Thymus (tissue), 11 donors: Measurements from ENCODE around the gene SEPTIN1. TPM values are rescaled to one million over a fixed set of nuclear protein-coding genes. Genes with fewer than 3 reads are reported as not detected.
"Not testable (repeated sequence)": the region's sequence is repeated elsewhere in the genome, so short reads cannot be mapped to it uniquely, and the experiment has no call there.

Experiments
- DNase-seq, 9 donors: peaks; one replicate each; pipeline ENCODE4 v3.0.0-alpha.2; 2013; ENCODE audit warnings: low spot score in 9 of 9, low read depth in 6 of 9, missing footprints in 1 of 9
- H3K27ac ChIP-seq, 2 donors: one replicate each; pipeline ENCODE4 v1.5.1; 2013; ENCODE audit warnings: control low read depth in 1 of 2, low read depth in 1 of 2, low read length in 1 of 2, mild to moderate bottlenecking in 1 of 2, moderate library complexity in 1 of 2
- H3K27me3 ChIP-seq, 2 donors: one replicate each; pipeline ENCODE4 v1.5.1; 2013; ENCODE audit warnings: low read length in 1 of 2; ENCODE audit not compliant: control insufficient read depth in 2 of 2, insufficient read depth in 1 of 2
- H3K36me3 ChIP-seq, 2 donors: one replicate each; pipeline ENCODE4 v1.5.1; 2013; ENCODE audit warnings: low read length in 1 of 2, mild to moderate bottlenecking in 1 of 2, moderate library complexity in 1 of 2; ENCODE audit not compliant: control insufficient read depth in 2 of 2, insufficient read depth in 2 of 2
- H3K4me1 ChIP-seq, 2 donors: one replicate each; pipeline ENCODE4 v1.5.1; 2013; ENCODE audit warnings: low read length in 2 of 2; ENCODE audit not compliant: control insufficient read depth in 2 of 2, insufficient read depth in 2 of 2
- H3K4me3 ChIP-seq, 2 donors: one replicate each; pipeline ENCODE4 v1.5.1; 2013; ENCODE audit warnings: low read length in 2 of 2, control low read depth in 1 of 2, mild to moderate bottlenecking in 1 of 2
- H3K9me3 ChIP-seq, 2 donors: one replicate each; pipeline ENCODE4 v1.5.1; 2013; ENCODE audit warnings: low read length in 1 of 2, mild to moderate bottlenecking in 1 of 2; ENCODE audit not compliant: control insufficient read depth in 2 of 2, insufficient read depth in 1 of 2
- WGBS: extraction: QIAGEN DNeasy Blood & Tissue Kit; methylation state at CpG from one replicate; pipeline ENCODE4 v1.1.7; 2013; 5-methylcytosine and 5-hydroxymethylcytosine counted together
- polyA plus RNA-seq: library from polyadenylated mRNA; stranded (reverse); fragments of 200-250 nt; gene quantifications from one replicate; pipeline ENCODE4 v1.2.3, GENCODE V29; 2013
- total RNA-seq: library from RNA; stranded (reverse); fragments of 120-200 nt; gene quantifications from one replicate; pipeline ENCODE4 v1.2.4, GENCODE V29; 2013
- donor health status: healthy.

Gene SEPTIN1
- total and polyA plus RNA-seq, 2 donors, result 173 to 337 TPM

DNA sequence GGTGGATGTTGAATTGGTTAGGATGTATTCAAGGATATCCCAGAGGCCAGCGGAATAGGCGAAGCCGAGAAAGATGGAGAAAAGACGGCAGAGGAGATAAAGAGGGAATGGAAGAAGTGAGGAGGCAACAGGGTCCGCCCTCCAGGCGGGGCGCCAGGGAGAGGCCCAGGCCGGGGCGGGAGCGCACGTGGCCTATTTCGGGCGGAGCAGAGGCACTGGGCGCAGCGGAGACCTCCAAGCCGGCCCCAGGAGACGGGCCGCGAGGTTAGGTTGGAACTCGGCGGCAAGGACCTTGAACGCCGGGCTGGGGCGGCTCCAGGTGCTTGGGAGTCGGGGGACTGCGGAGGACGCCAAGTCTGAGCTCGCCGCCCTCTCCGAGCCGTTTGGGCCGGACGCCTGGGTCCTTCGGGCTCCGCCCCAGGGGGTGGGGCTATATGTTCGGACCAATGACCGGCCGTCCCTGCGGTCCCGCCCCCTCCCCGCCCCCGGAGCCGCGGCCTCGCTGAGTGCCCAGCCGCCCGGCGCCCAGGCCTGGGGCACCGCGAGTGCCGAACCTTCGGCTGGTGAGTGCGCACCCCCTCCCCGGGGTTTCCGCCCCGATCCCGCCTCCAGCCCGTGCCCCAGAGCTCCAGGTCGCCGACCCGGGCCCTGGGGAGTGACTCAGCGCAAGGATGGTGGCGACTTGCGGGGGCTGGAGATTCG is 24.9 kb upstream of the SEPTIN1 start, which contains the start of gene ZNF771:
Gene ZNF771 (plus strand): TSS at position 505 of the 702 bp plus-strand sequence. CDS start 448 bp downstream, outside the sequence.
- Histone ChIP-seq H3K36me3 (peaks cover 3 to 13% of the 10 kb centered on the region in 2 donors), H3K27ac (peak within 1 kb of the TSS; percentile 53 to 87), H3K9me3 (no peaks in the 10 kb centered on the region), H3K4me1 (peaks cover 9 to 25% of the 10 kb centered on the region in 2 donors), H3K27me3 (no peaks in the 10 kb centered on the region), H3K4me3 (peak within 1 kb of the TSS; percentile 61 to 76)
- WGBS, result under 1% methylated on average over 65 of the region's 65 CpGs
- DNase-seq, result peak in 6 of 9 donors; percentile 64 to 87 (median 71)

- Histone ChIP-seq H3K4me3 (peak overlapping the region; percentile 61 to 76), H3K27me3 (no peaks in the 10 kb centered on the region), H3K36me3 (peaks cover under 1 to 8% of the 10 kb centered on the region in 2 donors), H3K4me1 (peaks cover 9 to 25% of the 10 kb centered on the region in 2 donors), H3K9me3 (no peaks in the 10 kb centered on the region), H3K27ac (peak overlapping the region; percentile 53 to 87)
- WGBS, result 21% methylated on average over 14 of the region's 14 CpGs
- no peak for DNase-seq
Observed at GRCh38 chr16:30406795-30407101, 24.4 kb upstream of the SEPTIN1 start.

DNA sequence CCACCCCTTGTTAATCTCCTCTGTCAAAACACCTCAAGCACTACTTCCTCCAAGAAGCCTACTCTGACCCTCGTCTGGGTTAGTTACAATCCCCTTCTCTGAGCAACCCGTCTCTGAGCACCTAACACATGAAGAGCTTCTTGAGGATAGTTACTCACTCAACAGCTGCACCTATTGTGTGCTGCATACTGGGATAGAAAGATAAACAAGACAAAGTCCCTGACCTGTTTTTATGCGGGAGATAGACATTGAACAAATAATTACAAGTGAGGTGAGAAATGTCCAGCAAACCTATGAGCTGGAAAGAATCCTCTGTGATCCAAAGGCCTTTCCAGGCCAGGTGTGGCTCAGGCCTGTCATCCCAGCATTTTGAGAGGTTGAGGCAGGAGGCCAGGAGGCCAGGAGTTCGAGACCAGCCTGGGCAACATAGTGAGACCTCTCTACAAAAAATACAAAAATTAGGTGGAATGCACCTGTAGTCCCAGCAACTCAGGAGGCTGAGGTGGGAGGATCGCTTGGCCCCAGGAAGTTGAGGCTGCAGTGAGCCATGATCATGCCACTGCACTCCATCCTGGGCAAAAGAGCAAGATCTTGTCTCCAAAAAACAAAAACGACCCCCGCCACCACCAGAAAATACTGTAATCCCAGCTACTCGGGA is 19.5 kb upstream of the SEPTIN1 start:
- H3K4me3 ChIP-seq, result no peak overlapping the region
- peaks cover 0 to 4% of the 10 kb centered on the region in 2 donors for H3K9me3 ChIP-seq
- H3K27me3 ChIP-seq, result peaks cover 0 to 17% of the 10 kb centered on the region in 2 donors
- H3K36me3 ChIP-seq, result peaks cover 16 to 18% of the 10 kb centered on the region in 2 donors
- H3K27ac ChIP-seq, result no peak overlapping the region
- 92% methylated on average over 8 of the region's 8 CpGs for WGBS
- no peak for DNase-seq
- peaks cover 18 to 34% of the 10 kb centered on the region in 2 donors for H3K4me1 ChIP-seq

GRCh38 chr16:30399435-30400186 is 17.2 kb upstream of the SEPTIN1 start:
- no peak for DNase-seq
- Histone ChIP-seq H3K4me1 (peaks cover 20 to 43% of the 10 kb centered on the region in 2 donors), H3K27ac (peak overlapping the region; percentile 77 to 83), H3K9me3 (peaks cover 0 to 4% of the 10 kb centered on the region in 2 donors), H3K4me3 (peak overlapping the region; percentile 53 to 60), H3K36me3 (peaks cover 16 to 18% of the 10 kb centered on the region in 2 donors), H3K27me3 (peaks cover 0 to 17% of the 10 kb centered on the region in 2 donors)
- WGBS, result 22% methylated on average over 12 of the region's 12 CpGs

DNA sequence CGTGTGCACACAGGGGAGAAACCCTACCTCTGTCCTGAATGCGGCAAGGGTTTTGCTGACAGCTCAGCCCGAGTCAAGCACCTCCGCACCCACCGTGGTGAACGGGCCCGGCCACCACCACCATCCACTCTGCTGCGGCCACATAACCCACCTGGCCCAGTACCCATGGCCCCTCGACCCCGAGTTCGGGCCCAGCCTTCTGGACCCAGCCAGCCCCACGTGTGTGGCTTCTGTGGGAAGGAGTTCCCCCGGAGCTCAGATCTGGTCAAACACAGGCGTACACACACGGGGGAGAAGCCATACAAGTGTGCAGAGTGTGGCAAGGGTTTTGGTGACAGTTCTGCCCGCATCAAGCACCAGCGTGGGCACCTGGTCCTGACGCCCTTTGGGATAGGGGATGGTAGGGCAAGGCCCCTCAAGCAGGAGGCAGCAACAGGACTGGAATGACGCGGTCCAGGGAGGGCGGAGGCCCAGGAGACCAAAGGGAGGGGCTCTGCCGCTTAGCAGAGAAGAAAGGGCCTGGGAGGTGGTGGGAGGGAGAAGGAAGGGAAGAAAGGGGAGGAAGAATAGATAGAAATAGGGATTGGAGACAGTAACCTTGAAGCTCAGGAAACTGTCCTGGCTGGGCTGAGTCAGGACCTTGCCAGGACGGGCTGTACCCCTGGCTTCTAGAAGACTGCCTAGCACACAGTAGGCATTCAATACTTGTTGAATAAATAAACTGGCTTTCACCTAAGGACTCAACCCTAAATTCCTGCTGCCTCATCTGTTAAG is 16.5 kb upstream of the SEPTIN1 start:
- peaks cover 0 to 4% of the 10 kb centered on the region in 2 donors for H3K9me3 ChIP-seq

DNA sequence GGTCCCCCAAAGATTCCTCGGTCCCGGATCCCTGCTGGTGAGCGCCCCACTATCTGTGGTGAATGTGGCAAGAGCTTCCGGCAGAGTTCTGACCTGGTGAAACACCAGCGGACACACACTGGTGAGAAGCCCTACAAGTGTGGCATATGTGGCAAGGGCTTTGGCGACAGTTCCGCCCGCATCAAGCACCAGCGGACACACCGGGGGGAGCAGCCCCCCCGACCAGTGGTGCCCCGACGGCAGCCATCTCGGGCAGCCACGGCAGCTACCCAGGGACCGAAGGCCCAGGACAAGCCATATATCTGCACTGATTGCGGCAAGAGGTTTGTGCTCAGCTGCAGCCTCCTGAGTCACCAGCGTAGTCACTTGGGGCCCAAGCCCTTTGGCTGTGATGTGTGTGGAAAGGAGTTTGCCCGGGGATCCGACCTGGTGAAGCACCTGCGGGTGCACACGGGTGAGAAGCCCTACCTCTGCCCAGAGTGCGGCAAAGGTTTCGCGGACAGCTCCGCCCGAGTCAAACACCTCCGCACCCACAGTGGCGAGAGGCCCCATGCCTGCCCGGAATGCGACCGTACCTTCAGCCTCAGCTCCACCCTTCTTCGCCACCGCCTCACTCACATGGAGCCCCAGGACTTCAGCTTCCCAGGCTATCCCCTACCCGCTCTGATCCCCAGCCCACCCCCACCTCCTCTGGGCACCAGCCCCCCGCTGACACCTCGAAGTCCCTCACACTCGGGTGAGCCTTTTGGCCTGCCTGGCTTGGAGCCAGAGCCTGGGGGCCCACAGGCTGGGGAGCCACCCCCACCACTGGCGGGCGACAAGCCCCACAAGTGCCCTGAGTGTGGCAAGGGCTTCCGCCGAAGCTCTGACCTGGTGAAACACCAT is 15.7 kb upstream of the SEPTIN1 start:
- no peak overlapping the region for H3K4me3 ChIP-seq
- H3K27me3 ChIP-seq, result peaks cover 0 to 17% of the 10 kb centered on the region in 2 donors
- H3K4me1 ChIP-seq, result peaks cover 25 to 54% of the 10 kb centered on the region in 2 donors
- no peak for DNase-seq
- WGBS, result 98% methylated on average over 42 of the region's 42 CpGs
- peaks cover 16 to 18% of the 10 kb centered on the region in 2 donors for H3K36me3 ChIP-seq
- no peak overlapping the region for H3K27ac ChIP-seq
- peaks cover 0 to 4% of the 10 kb centered on the region in 2 donors for H3K9me3 ChIP-seq

More for the DNA sequence above, 16.5 kb upstream of the SEPTIN1 start:
- Histone ChIP-seq H3K27me3 (peaks cover 0 to 17% of the 10 kb centered on the region in 2 donors), H3K4me1 (peaks cover 25 to 51% of the 10 kb centered on the region in 2 donors), H3K4me3 (no peak overlapping the region), H3K36me3 (peaks cover 16 to 18% of the 10 kb centered on the region in 2 donors), H3K27ac (no peak overlapping the region)
- no peak for DNase-seq
- 92% methylated on average over 23 of the region's 23 CpGs for WGBS

- no peak for DNase-seq
- 47% methylated on average over 4 of the region's 4 CpGs for WGBS
- H3K4me3 ChIP-seq, result no peak overlapping the region
- H3K27me3 ChIP-seq, result peaks cover 0 to 17% of the 10 kb centered on the region in 2 donors
- H3K27ac ChIP-seq, result no peak overlapping the region
- peaks cover 0 to 4% of the 10 kb centered on the region in 2 donors for H3K9me3 ChIP-seq
- H3K4me1 ChIP-seq, result peaks cover 25 to 54% of the 10 kb centered on the region in 2 donors
- peaks cover 16 to 18% of the 10 kb centered on the region in 2 donors for H3K36me3 ChIP-seq
Observed at GRCh38 chr16:30397056-30397455, 14.7 kb upstream of the SEPTIN1 start.

DNA sequence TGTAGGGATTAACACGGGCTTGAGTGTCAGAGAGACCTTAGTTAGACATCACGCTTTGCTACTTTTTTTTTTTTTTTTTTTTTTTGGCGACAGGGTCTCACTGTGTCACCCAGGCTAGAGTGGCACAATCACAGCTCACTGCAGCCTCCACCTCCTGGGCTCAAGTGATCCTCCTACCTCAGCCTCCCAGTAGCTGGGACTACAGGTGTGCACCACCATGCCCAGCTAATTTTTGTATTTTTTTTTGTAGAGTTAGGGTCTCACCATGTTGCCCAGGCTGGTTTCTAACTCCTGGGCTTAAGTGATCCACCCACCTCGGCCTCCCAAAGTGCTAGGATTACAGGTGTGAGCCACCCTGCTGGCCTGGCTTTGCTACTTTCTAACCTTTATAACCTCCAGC is 14.3 kb upstream of the SEPTIN1 start:
- H3K36me3 ChIP-seq, result peaks cover 16 to 18% of the 10 kb centered on the region in 2 donors
- DNase-seq, H3K9me3 ChIP-seq, H3K27ac ChIP-seq, H3K4me3 ChIP-seq: not testable (repeated sequence)
- H3K27me3 ChIP-seq, result peaks cover 0 to 17% of the 10 kb centered on the region in 2 donors
- peaks cover 25 to 54% of the 10 kb centered on the region in 2 donors for H3K4me1 ChIP-seq
- 94% methylated on average over 4 of the region's 4 CpGs for WGBS
